Measurements from ENCODE around the gene ATG9B. TPM values are rescaled to one million over a fixed set of nuclear protein-coding genes. Genes with fewer than 3 reads are reported as not detected.

The ATG9B gene
- total and polyA plus RNA-seq, 2 of the 13 experiments (the other 11 are each of a cell fraction or from before 2014, with no cell fraction given), result 0.24 TPM; not detected in 1

DNA sequence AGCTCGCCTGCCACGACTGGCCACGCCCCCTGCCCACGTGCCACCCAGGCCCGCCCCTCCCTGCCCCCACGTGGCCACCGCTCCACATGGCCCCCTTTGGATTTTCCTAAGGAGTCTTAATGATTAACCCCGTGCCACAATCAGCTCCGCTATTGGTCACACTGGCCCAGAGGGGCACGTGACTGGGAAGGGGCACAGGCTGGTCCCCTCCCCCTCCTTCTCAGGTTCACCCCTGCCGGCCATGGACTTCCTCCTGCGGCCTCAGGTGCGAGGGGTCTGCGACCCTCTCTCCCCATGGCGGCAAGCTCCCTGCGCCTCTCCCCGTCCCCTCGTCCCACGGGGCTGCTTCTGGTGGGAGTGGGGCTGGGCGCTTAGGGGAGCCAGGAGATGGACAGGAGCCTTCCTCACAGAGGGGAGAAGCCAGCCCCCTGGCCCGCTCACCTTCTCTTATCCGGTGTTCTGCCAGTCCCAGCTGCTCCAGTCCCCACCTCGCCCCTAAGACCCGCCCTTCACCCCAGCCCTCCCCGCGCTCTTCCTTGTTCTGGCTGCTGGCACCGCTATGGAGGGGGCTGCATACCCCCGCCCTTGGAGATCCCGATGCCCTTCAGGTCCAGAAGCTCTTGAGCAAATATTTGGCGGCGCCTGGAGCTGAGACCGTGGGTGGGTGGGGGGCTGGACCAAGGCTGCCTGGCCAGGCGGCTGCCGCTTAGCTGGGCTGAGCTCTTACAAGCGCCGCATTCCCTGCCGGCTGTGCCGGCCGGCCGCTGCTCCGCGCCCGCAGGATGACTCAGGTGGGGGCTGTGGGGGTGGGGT, 38.3 kb upstream of the ATG9B start (continued):
- TF ChIP-seq ZBTB26 (CRISPR knock-in tag; IDR thresholded peaks at IDR 0.05; ENCODE audit: borderline replicate concordance) (no peak), FOXP4 (CRISPR knock-in tag; IDR thresholded peaks at IDR 0.05) (no peak), ZBTB20 (CRISPR knock-in tag; IDR thresholded peaks at IDR 0.05; ENCODE audit: borderline replicate concordance, low read depth) (0 out of 2 replicates have a peak, but pooled peaks have one; percentile 28), TERF1 (CRISPR knock-in tag; IDR thresholded peaks at IDR 0.05) (no peak), HCFC1 (IDR thresholded peaks at IDR 0.05; ENCODE audit: low read depth, low read length) (no peak), ZNF672 (CRISPR knock-in tag; IDR thresholded peaks at IDR 0.05) (no peak), ZNF674 (CRISPR knock-in tag; IDR thresholded peaks at IDR 0.05; ENCODE audit: low read depth) (no peak), ETV5 (CRISPR knock-in tag; IDR thresholded peaks at IDR 0.05; ENCODE audit: borderline replicate concordance) (peak; percentile 49; the same call in 1 of the 2 replicates), ZBTB21 (CRISPR knock-in tag; IDR thresholded peaks at IDR 0.05) (no peak), DPF2 (CRISPR knock-in tag; IDR thresholded peaks at IDR 0.05; ENCODE audit: borderline replicate concordance, low read depth) (peak; percentile 40; the same call in 1 of the 2 replicates), ZFX (CRISPR knock-in tag; IDR thresholded peaks at IDR 0.05; ENCODE audit: low read depth) (peak; percentile 59; the same call in 1 of the 2 replicates), ZNF746 (CRISPR knock-in tag; IDR thresholded peaks at IDR 0.05) (0 out of 2 replicates have a peak, but pooled peaks have one; percentile 34), SAP130 (CRISPR knock-in tag; IDR thresholded peaks at IDR 0.05; ENCODE audit: low read depth) (peak; percentile 82), ZNF770 (CRISPR knock-in tag; IDR thresholded peaks at IDR 0.05) (no peak; the same call in 1 of the 2 replicates), NFRKB (IDR thresholded peaks at IDR 0.05) (no peak), POLR2AphosphoS5 (IDR thresholded peaks at IDR 0.05; ENCODE audit: low read depth, low read length) (peak; percentile 73; the same call in 1 of the 2 replicates), ZNF207 (IDR thresholded peaks at IDR 0.05; ENCODE audit: borderline replicate concordance) (no peak), ZNF143 (CRISPR knock-in tag; IDR thresholded peaks at IDR 0.05) (no peak; the same call in 1 of the 2 replicates), MBNL3 (CRISPR knock-in tag; conservative IDR thresholded peaks at IDR 0.05) (no peak), SRSF1 (optimal IDR thresholded peaks at IDR 0.05; ENCODE audit: low read depth, low read length) (peak; percentile 85)
- TF ChIP-seq, protein P1, sequence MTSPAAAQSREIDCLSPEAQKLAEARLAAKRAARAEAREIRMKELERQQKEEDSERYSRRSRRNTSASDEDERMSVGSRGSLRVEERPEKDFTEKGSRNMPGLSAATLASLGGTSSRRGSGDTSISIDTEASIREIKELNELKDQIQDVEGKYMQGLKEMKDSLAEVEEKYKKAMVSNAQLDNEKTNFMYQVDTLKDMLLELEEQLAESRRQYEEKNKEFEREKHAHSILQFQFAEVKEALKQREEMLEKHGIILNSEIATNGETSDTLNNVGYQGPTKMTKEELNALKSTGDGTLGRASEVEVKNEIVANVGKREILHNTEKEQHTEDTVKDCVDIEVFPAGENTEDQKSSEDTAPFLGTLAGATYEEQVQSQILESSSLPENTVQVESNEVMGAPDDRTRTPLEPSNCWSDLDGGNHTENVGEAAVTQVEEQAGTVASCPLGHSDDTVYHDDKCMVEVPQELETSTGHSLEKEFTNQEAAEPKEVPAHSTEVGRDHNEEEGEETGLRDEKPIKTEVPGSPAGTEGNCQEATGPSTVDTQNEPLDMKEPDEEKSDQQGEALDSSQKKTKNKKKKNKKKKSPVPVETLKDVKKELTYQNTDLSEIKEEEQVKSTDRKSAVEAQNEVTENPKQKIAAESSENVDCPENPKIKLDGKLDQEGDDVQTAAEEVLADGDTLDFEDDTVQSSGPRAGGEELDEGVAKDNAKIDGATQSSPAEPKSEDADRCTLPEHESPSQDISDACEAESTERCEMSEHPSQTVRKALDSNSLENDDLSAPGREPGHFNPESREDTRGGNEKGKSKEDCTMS (CRISPR knock-in tag; conservative IDR thresholded peaks at IDR 0.05), result no peak
